GM23338 (cell line): ENCODE measurements around the gene TLX3. TPM values are rescaled to one million over a fixed set of nuclear protein-coding genes. Genes with fewer than 3 reads are reported as not detected.

ENCODE experiments used
- ATAC-seq: fragments of 200-7000 bp; cut with Tn5 transposase; 3 replicates; pipeline ENCODE4 v1.9.1; 2020
- DNase-seq: peaks from one replicate; pipeline ENCODE4 v3.0.0-alpha.2; 2015; ENCODE audit warnings: low spot score
- H2AFZ ChIP-seq: fragments of 200-600 bp; sonication (generic); 2 replicates; pipeline ENCODE4 v1.8.0; 2016; ENCODE audit warnings: antibody characterized with exemption, mild to moderate bottlenecking, moderate library complexity
- H3F3A ChIP-seq: fragments of 200-600 bp; sonication (generic); replicated peaks from 2 replicates; pipeline ENCODE4 v1.8.0; 2017; ENCODE audit warnings: antibody characterized with exemption, mixed run types, low read depth
- H3K27ac ChIP-seq: fragments of 200-600 bp; sonication (generic); 2 replicates; pipeline ENCODE4 v1.6.1; 2016; ENCODE audit warnings: low read depth
- H3K27me3 ChIP-seq: fragments of 200-600 bp; sonication (generic); 2 replicates; pipeline ENCODE4 v1.8.0; 2016; ENCODE audit warnings: mild to moderate bottlenecking, mixed run types, moderate library complexity; ENCODE audit not compliant: insufficient read depth
- H3K36me3 ChIP-seq: fragments of 200-600 bp; sonication (generic); 2 replicates; pipeline ENCODE4 v1.8.0; 2016; ENCODE audit warnings: mild to moderate bottlenecking; ENCODE audit not compliant: insufficient read depth
- H3K4me1 ChIP-seq: fragments of 200-600 bp; sonication (generic); 2 replicates; pipeline ENCODE4 v1.8.0; 2016; ENCODE audit warnings: mild to moderate bottlenecking, moderate library complexity; ENCODE audit not compliant: insufficient read depth
- H3K4me2 ChIP-seq: fragments of 200-600 bp; sonication (generic); 2 replicates; pipeline ENCODE4 v1.7.1; 2017; ENCODE audit warnings: mixed run types
- H3K4me3 ChIP-seq: fragments of 200-600 bp; sonication (generic); 2 replicates; pipeline ENCODE4 v1.6.1; 2016; ENCODE audit warnings: mixed run types
- H3K79me2 ChIP-seq: fragments of 200-600 bp; sonication (generic); replicated peaks from 2 replicates; pipeline ENCODE4 v1.8.0; 2017; ENCODE audit warnings: mild to moderate bottlenecking; ENCODE audit not compliant: insufficient read depth
- H3K9me2 ChIP-seq: fragments of 200-600 bp; sonication (generic); 2 replicates; pipeline ENCODE4 v1.8.0; 2017; ENCODE audit not compliant: insufficient read depth
- H4K20me1 ChIP-seq: fragments of 200-600 bp; sonication (generic); replicated peaks from 2 replicates; pipeline ENCODE4 v1.8.0; 2017; ENCODE audit warnings: mild to moderate bottlenecking; ENCODE audit not compliant: insufficient read depth
- H3K27ac Mint-ChIP-seq: 2 replicates; pipeline ENCODE4 v1.8.0; 2020; ENCODE audit warnings: inconsistent platforms, mild to moderate bottlenecking, moderate library complexity, mixed read lengths
- H3K27me3 Mint-ChIP-seq: 3 replicates; pipeline ENCODE4 v1.8.0; 2022; ENCODE audit warnings: low read depth, mild to moderate bottlenecking, moderate library complexity, mixed read lengths, inconsistent platforms; ENCODE audit not compliant: insufficient read depth, poor library complexity
- H3K36me3 Mint-ChIP-seq: 3 replicates; pipeline ENCODE4 v1.8.0; 2021; ENCODE audit warnings: low read depth, mild to moderate bottlenecking, inconsistent platforms, moderate library complexity, mixed read lengths
- H3K4me1 Mint-ChIP-seq: 3 replicates; pipeline ENCODE4 v1.8.0; 2020; ENCODE audit warnings: mild to moderate bottlenecking, inconsistent platforms, mixed read lengths
- H3K4me3 Mint-ChIP-seq: 3 replicates; pipeline ENCODE4 v1.8.0; 2021; ENCODE audit warnings: moderate library complexity, mild to moderate bottlenecking, inconsistent platforms, mixed read lengths
- H3K9me3 Mint-ChIP-seq: 3 replicates; pipeline ENCODE4 v1.8.0; 2020; ENCODE audit warnings: moderate library complexity, mild to moderate bottlenecking, inconsistent platforms, mixed read lengths
- ZNF462 ChIP-seq: fragments of 250-450 bp; sonication (Bioruptor Pico); IDR thresholded peaks from 2 replicates; pipeline ENCODE4 v1.5.0; 2020; ENCODE audit warnings: mild to moderate bottlenecking, moderate library complexity
- polyA plus RNA-seq: library from polyadenylated mRNA; unstranded; fragments of >200 nt; fragmentation: Nextera tagmentation; extraction: Ambion mirVana; gene quantifications from 2 replicates; pipeline ENCODE4 v1.2.1, GENCODE V29; 2016
- total RNA-seq: library from RNA; depleted of rRNA; stranded (reverse); fragments of >200 nt; shearing (Covaris generic); gene quantifications from 2 replicates; pipeline ENCODE4 v1.2.3, GENCODE V29; 2014
- TF ChIP-seq, protein P1 (sequence below): IDR thresholded peaks from one replicate; pipeline ENCODE4 v1.6.1; 2018; ENCODE audit warnings: antibody characterized with exemption; ENCODE audit not compliant: unreplicated experiment

TLX3 gene
- total and polyA plus RNA-seq, 2 experiments from 2014 or later: 0.83 TPM; not detected in 1

DNA sequence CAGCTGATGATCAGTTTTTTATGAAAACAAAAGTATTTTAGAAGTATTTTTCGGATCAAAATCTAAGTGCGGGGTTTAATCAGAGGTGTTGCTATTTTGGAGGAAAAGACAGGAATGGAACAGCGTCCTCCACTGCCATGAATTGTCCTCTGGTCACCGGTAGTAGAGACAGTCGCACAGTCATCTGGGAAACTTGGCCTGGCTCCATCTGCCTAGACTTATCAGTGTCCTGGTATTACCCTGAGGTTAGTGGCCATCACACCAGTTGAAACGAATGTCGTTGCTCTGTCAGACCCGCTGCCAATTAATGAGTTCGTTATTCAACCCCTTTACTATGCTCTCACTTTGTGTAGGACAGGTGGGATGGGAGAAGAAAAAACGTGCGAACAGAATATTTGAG is 8.2 kb downstream of the TLX3 start (continued):
- TF ChIP-seq ZNF462: no peak
- TF ChIP-seq, protein P1, sequence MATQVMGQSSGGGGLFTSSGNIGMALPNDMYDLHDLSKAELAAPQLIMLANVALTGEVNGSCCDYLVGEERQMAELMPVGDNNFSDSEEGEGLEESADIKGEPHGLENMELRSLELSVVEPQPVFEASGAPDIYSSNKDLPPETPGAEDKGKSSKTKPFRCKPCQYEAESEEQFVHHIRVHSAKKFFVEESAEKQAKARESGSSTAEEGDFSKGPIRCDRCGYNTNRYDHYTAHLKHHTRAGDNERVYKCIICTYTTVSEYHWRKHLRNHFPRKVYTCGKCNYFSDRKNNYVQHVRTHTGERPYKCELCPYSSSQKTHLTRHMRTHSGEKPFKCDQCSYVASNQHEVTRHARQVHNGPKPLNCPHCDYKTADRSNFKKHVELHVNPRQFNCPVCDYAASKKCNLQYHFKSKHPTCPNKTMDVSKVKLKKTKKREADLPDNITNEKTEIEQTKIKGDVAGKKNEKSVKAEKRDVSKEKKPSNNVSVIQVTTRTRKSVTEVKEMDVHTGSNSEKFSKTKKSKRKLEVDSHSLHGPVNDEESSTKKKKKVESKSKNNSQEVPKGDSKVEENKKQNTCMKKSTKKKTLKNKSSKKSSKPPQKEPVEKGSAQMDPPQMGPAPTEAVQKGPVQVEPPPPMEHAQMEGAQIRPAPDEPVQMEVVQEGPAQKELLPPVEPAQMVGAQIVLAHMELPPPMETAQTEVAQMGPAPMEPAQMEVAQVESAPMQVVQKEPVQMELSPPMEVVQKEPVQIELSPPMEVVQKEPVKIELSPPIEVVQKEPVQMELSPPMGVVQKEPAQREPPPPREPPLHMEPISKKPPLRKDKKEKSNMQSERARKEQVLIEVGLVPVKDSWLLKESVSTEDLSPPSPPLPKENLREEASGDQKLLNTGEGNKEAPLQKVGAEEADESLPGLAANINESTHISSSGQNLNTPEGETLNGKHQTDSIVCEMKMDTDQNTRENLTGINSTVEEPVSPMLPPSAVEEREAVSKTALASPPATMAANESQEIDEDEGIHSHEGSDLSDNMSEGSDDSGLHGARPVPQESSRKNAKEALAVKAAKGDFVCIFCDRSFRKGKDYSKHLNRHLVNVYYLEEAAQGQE: no peak

DNA sequence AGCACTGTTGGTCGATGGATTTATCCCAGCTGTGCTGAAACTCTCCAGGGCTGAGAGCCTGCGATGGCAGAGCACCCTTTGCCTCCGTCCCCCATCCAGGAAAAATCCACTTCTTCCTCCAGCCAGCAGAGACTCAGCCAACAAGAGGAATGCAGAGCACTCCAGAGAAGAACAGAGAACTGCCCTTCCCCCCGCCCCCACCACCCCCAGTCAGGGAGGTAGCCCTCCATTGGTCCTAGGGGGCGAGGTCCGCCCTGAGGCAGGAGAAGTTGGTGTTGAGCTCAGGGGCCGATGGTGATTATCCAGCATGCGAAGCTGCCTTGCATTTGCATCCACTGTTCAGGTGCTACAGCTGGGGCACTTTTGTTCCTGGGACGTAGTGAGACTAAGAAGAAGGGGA is 9.0 kb downstream of the TLX3 start:
- H3K9me3 Mint-ChIP-seq: peaks cover 10% of the 10 kb centered on the region; the same call in 2 of the 3 replicates
- H3K27me3 ChIP-seq: peaks cover 100% of the 10 kb centered on the region
- H3K27me3 Mint-ChIP-seq: peaks cover 90% of the 10 kb centered on the region
- peaks cover 35% of the 10 kb centered on the region for H3K4me1 Mint-ChIP-seq
- H3K27ac Mint-ChIP-seq: no peak overlapping the region
- H3K4me3 Mint-ChIP-seq: peak overlapping the region; percentile 37
- H2AFZ ChIP-seq: no peak overlapping the region; the same call in 1 of the 2 replicates
- H3K36me3 ChIP-seq: no peaks in the 10 kb centered on the region
- DNase-seq (peak; percentile 80), ATAC-seq (peak; percentile 24)
- H3K27ac ChIP-seq: no peak overlapping the region
- no peaks in the 10 kb centered on the region; the same call in 2 of the 3 replicates for H3K36me3 Mint-ChIP-seq
- peak overlapping the region; percentile 77 for H3K4me2 ChIP-seq
- peak overlapping the region; percentile 41 for H3K4me3 ChIP-seq
- peaks cover 50% of the 10 kb centered on the region for H3K4me1 ChIP-seq
- H3K9me2 ChIP-seq: no peaks in the 10 kb centered on the region
- H4K20me1 ChIP-seq: peaks cover 11% of the 10 kb centered on the region
- no peaks in the 10 kb centered on the region for H3K79me2 ChIP-seq
- no peak for TF ChIP-seq ZNF462
- peaks cover 19% of the 10 kb centered on the region; the same call in 1 of the 2 replicates for H3F3A ChIP-seq
